Measurements from ENCODE around the gene PPM1B. TPM values are rescaled to one million over a fixed set of nuclear protein-coding genes. Genes with fewer than 3 reads are reported as not detected.

PPM1B gene
- total and polyA plus RNA-seq, 2 donors (not counting 1 experiment from before 2014, with no cell fraction given) = 15.3 to 81.4 TPM

GRCh38 chr2:44237221-44237620 is 68.5 kb downstream of the PPM1B start:
- H3K4me3 ChIP-seq (ENCODE audit: control extremely low read depth in 1 of 5, extremely low read depth in 1 of 5, insufficient read depth in 1 of 5, low read depth in 2 of 5, low read length in 4 of 5) = peak overlapping the region in 1 of 5 experiments; percentile 9
- no CpG with 5 or more reads among the region's 2 CpGs for WGBS (ENCODE audit: insufficient coverage)
- Mint-ChIP-seq H3K27ac (peak overlapping the region; percentile 29), H3K4me1 (peaks cover 32% of the 10 kb centered on the region), H3K27me3 (no peaks in the 10 kb centered on the region), H3K9me3 (ENCODE audit: insufficient read depth) (no peaks in the 10 kb centered on the region), H3K4me3 (peak overlapping the region; percentile 42)
- peak; percentile 75 for ATAC-seq (ENCODE audit: low read depth)
- TF ChIP-seq CTCF (IDR thresholded peaks at IDR 0.05) = no peak
- TF ChIP-seq EZH2 (IDR thresholded peaks at IDR 0.05; ENCODE audit: borderline replicate concordance, insufficient read depth, low read depth, low read length, poor library complexity, severe bottlenecking) = no peak
- H3K27ac ChIP-seq (ENCODE audit: low read length in 2 of 2) = peak overlapping the region; percentile 61 to 67
- peak overlapping the region; percentile 30 for H3K9ac ChIP-seq (ENCODE audit: low read length)
- ChIA-PET CTCF (interaction anchor here (0.7 to 1.1 kb wide), 3 partner anchors 8 to 193 kb away, joined by 3 to 4 read pairs (median 4); partner anchors contain the start of genes CAMKMT and PREPL), POLR2A (no interaction called here)
- peak; percentile 67 for DNase-seq
- H3K36me3 ChIP-seq (replicated peaks in 1 of 2; ENCODE audit: control extremely low read depth in 1 of 2, control insufficient read depth in 1 of 2, extremely low read depth in 1 of 2, insufficient read depth in 2 of 2, low read length in 1 of 2) = peaks cover 2 to 6% of the 10 kb centered on the region in 2 experiments
- no peaks in the 10 kb centered on the region for H3K79me2 ChIP-seq (ENCODE audit: control insufficient read depth, insufficient read depth, low read length)
- intact Hi-C loops (cut with micrococcal nuclease) = loop anchor here (2.0 to 5.0 kb wide), 2 partner anchors 50 to 68 kb away; partner anchors contain the start of gene PPM1B
- no peaks in the 10 kb centered on the region for H4K20me1 ChIP-seq (ENCODE audit: control insufficient read depth, insufficient read depth, low read length, poor library complexity, severe bottlenecking)
- H3K4me2 ChIP-seq (replicated peaks; ENCODE audit: low read depth, low read length, poor library complexity, severe bottlenecking) = peak overlapping the region; percentile 70
- H2AFZ ChIP-seq (ENCODE audit: insufficient read depth, low read depth, low read length, poor library complexity, severe bottlenecking) = peak overlapping the region; percentile 30
- no peaks in the 10 kb centered on the region for H3K27me3 ChIP-seq (replicated peaks in 1 of 4; ENCODE audit: control extremely low read depth in 1 of 4, control insufficient read depth in 3 of 4, insufficient read depth in 4 of 4, low read length in 3 of 4)
- H3K9me3 ChIP-seq (ENCODE audit: control extremely low read depth in 1 of 3, control insufficient read depth in 2 of 3, insufficient read depth in 1 of 3, low read length in 2 of 3) = no peaks in the 10 kb centered on the region
- H3K4me1 ChIP-seq (ENCODE audit: control insufficient read depth in 2 of 2, insufficient read depth in 2 of 2, low read length in 2 of 2) = peaks cover 16 to 18% of the 10 kb centered on the region in 2 donors

GRCh38 chr2:44242904-44243303 is 74.2 kb downstream of the PPM1B start:
- H3K27ac ChIP-seq (ENCODE audit: low read length in 2 of 2) = no peak overlapping the region
- no peak overlapping the region for H3K4me3 ChIP-seq (ENCODE audit: control extremely low read depth in 1 of 5, extremely low read depth in 1 of 5, insufficient read depth in 1 of 5, low read depth in 2 of 5, low read length in 4 of 5)
- H3K4me2 ChIP-seq (replicated peaks; ENCODE audit: low read depth, low read length, poor library complexity, severe bottlenecking) = no peak overlapping the region
- no peak overlapping the region for H3K4me3 Mint-ChIP-seq
- ChIA-PET CTCF (interaction anchor here (0.6 to 3.3 kb wide), 14 partner anchors 8 to 715 kb away, joined by 3 to 23 read pairs (median 4); partner anchors contain the start of genes CAMKMT and PREPL), POLR2A (no interaction called here)
- peaks cover 5 to 11% of the 10 kb centered on the region in 2 donors for H3K4me1 ChIP-seq (ENCODE audit: control insufficient read depth in 2 of 2, insufficient read depth in 2 of 2, low read length in 2 of 2)
- WGBS (ENCODE audit: insufficient coverage) = no CpG with 5 or more reads among the region's 2 CpGs
- H3K36me3 ChIP-seq (replicated peaks in 1 of 2; ENCODE audit: control extremely low read depth in 1 of 2, control insufficient read depth in 1 of 2, extremely low read depth in 1 of 2, insufficient read depth in 2 of 2, low read length in 1 of 2) = no peaks in the 10 kb centered on the region
- H4K20me1 ChIP-seq (ENCODE audit: control insufficient read depth, insufficient read depth, low read length, poor library complexity, severe bottlenecking) = no peaks in the 10 kb centered on the region
- no peak overlapping the region for H3K9ac ChIP-seq (ENCODE audit: low read length)
- ATAC-seq (ENCODE audit: low read depth) (no peak), DNase-seq (no peak)
- H2AFZ ChIP-seq (ENCODE audit: insufficient read depth, low read depth, low read length, poor library complexity, severe bottlenecking) = no peak overlapping the region
- H3K27me3 ChIP-seq (replicated peaks in 1 of 4; ENCODE audit: control extremely low read depth in 1 of 4, control insufficient read depth in 3 of 4, insufficient read depth in 4 of 4, low read length in 3 of 4) = no peaks in the 10 kb centered on the region
- no peaks in the 10 kb centered on the region for H3K27me3 Mint-ChIP-seq
- H3K4me1 Mint-ChIP-seq = peaks cover 21% of the 10 kb centered on the region
- intact Hi-C loops (cut with micrococcal nuclease) = loop anchor here (10.0 kb wide), 1 partner anchor 102 kb away; no protein-coding TSS in a partner anchor
- no peaks in the 10 kb centered on the region for H3K79me2 ChIP-seq (ENCODE audit: control insufficient read depth, insufficient read depth, low read length)
- H3K9me3 ChIP-seq (ENCODE audit: control extremely low read depth in 1 of 3, control insufficient read depth in 2 of 3, insufficient read depth in 1 of 3, low read length in 2 of 3) = no peaks in the 10 kb centered on the region
- no peak overlapping the region for H3K27ac Mint-ChIP-seq
- TF ChIP-seq EZH2 (IDR thresholded peaks at IDR 0.05; ENCODE audit: borderline replicate concordance, insufficient read depth, low read depth, low read length, poor library complexity, severe bottlenecking) (no peak), CTCF (IDR thresholded peaks at IDR 0.05) (no peak)
- H3K9me3 Mint-ChIP-seq (ENCODE audit: insufficient read depth) = no peaks in the 10 kb centered on the region
